RPMI7951 (cell line): ENCODE measurements around the gene SMIM17. TPM values are rescaled to one million over a fixed set of nuclear protein-coding genes. Genes with fewer than 3 reads are reported as not detected.

Source experiments
- total RNA-seq: library from RNA; depleted of rRNA; stranded (reverse); fragments of >200 nt; shearing (Covaris generic); gene quantifications from 2 replicates; pipeline ENCODE4 v1.2.3, GENCODE V29; 2014; rRNA removed

SMIM17 gene
- total RNA-seq, 1 experiment from 2014 or later = 0.36 TPM

Other genes starting within 250 kb of the SMIM17 start
- 0.68 and 2.6 TPM in 2 replicates for gene ZNF582, start 249.6 kb upstream of the SMIM17 start, total RNA-seq
- 2.1 and 3.5 TPM in 2 replicates for gene ZNF583, start 238.8 kb upstream of the SMIM17 start, total RNA-seq
- 1.7 and 1.9 TPM in 2 replicates for gene ZNF667, start 165.8 kb upstream of the SMIM17 start, total RNA-seq
- gene ZNF471, start 135.3 kb upstream of the SMIM17 start, total RNA-seq = 1.1 and 1.3 TPM in 2 replicates
- gene ZFP28, start 104.2 kb upstream of the SMIM17 start, total RNA-seq = 5.9 and 9.4 TPM in 2 replicates
- gene ZNF470, start 75.7 kb upstream of the SMIM17 start, total RNA-seq = 2.7 and 2.9 TPM in 2 replicates
- 6.0 and 8.3 TPM in 2 replicates for gene ZNF71, start 47.9 kb upstream of the SMIM17 start, total RNA-seq
- 0.24 TPM in 1 of 2 replicates, not detected in the other for gene ZNF835, start 28.6 kb downstream of the SMIM17 start, total RNA-seq
- 0.36 and 0.59 TPM in 2 replicates for gene PEG3, start 197.6 kb downstream of the SMIM17 start, total RNA-seq
- gene ZIM2, start 197.6 kb downstream of the SMIM17 start, total RNA-seq = 0.24 TPM in 1 of 2 replicates, not detected in the other